Progenitor cell of endocrine pancreas (in vitro differentiated cells): ENCODE data around the gene TIMM17A. TPM values are rescaled to one million over a fixed set of nuclear protein-coding genes. Genes with fewer than 3 reads are reported as not detected.
"Not testable (repeated sequence)": the region's sequence is repeated elsewhere in the genome, so short reads cannot be mapped to it uniquely, and the experiment has no call there.

Source experiments
- DNase-seq: peaks from one replicate; pipeline ENCODE4 v3.0.0; 2021; ENCODE audit warnings: low spot score; ENCODE audit not compliant: unreplicated experiment
- H3K27ac Mint-ChIP-seq: 2 replicates; pipeline ENCODE4 v1.8.0; 2021; ENCODE audit warnings: mild to moderate bottlenecking, moderate library complexity, mixed read lengths
- H3K27me3 Mint-ChIP-seq: 2 replicates; pipeline ENCODE4 v1.8.0; 2021; ENCODE audit warnings: mixed read lengths
- H3K36me3 Mint-ChIP-seq: 2 replicates; pipeline ENCODE4 v1.8.0; 2022; ENCODE audit warnings: mixed read lengths; ENCODE audit not compliant: insufficient read depth
- H3K4me1 Mint-ChIP-seq: 2 replicates; pipeline ENCODE4 v1.8.0; 2021; ENCODE audit warnings: low read depth, mixed read lengths
- H3K4me3 Mint-ChIP-seq: 2 replicates; pipeline ENCODE4 v1.8.0; 2021; ENCODE audit warnings: low read depth, mild to moderate bottlenecking, moderate library complexity, mixed read lengths
- H3K9me3 Mint-ChIP-seq: 2 replicates; pipeline ENCODE4 v1.8.0; 2021; ENCODE audit warnings: low read depth, mixed read lengths
- total RNA-seq: library from RNA; stranded (reverse); gene quantifications from 2 replicates; pipeline ENCODE4 v1.2.1, GENCODE V29; 2021
- TF ChIP-seq, protein P1 (sequence below): fragments of 200-600 bp; sonication (generic); IDR thresholded peaks from one replicate; pipeline ENCODE4 v1.5.0; 2021; ENCODE audit warnings: antibody characterized with exemption, mild to moderate bottlenecking; ENCODE audit not compliant: unreplicated experiment

The TIMM17A gene
- total RNA-seq, 1 donor from 2014 or later, result 43.5 TPM

DNA sequence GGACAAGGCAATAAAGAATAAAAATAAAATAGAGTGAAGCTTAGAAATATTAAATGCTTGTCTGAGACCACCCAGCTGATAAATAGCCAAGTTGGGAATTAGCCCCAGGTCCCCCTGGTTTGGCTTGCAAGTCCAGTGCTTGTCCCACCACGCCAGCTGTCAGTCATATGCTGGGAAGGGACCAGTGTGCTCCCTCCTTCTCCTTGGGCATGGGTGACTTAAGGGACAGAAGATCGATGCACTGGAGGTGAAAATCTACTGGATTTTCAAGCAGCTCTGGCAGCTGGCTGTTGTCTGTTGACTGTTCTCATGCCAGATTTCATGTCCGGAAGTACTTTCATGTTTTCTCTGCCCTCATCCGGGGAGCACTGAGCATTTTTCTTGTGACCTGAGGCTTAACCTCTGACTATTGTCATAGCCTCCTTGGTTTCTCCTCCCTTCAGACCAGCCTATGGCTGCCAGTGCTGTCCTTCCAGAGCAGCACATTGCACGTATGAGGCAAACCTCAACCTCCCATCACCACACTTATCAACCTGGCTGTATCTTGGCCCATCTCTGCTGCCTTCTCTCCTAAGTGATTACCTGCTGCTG, 21.4 kb upstream of the TIMM17A start:
- Mint-ChIP-seq H3K4me3 (no peak overlapping the region), H3K4me1 (peaks cover 2% of the 10 kb centered on the region), H3K27me3 (peaks cover 6% of the 10 kb centered on the region), H3K36me3 (no peaks in the 10 kb centered on the region), H3K27ac (no peak overlapping the region), H3K9me3 (no peaks in the 10 kb centered on the region)
- TF ChIP-seq, protein P1, sequence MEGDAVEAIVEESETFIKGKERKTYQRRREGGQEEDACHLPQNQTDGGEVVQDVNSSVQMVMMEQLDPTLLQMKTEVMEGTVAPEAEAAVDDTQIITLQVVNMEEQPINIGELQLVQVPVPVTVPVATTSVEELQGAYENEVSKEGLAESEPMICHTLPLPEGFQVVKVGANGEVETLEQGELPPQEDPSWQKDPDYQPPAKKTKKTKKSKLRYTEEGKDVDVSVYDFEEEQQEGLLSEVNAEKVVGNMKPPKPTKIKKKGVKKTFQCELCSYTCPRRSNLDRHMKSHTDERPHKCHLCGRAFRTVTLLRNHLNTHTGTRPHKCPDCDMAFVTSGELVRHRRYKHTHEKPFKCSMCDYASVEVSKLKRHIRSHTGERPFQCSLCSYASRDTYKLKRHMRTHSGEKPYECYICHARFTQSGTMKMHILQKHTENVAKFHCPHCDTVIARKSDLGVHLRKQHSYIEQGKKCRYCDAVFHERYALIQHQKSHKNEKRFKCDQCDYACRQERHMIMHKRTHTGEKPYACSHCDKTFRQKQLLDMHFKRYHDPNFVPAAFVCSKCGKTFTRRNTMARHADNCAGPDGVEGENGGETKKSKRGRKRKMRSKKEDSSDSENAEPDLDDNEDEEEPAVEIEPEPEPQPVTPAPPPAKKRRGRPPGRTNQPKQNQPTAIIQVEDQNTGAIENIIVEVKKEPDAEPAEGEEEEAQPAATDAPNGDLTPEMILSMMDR, result no peak
- no peak for DNase-seq

DNA sequence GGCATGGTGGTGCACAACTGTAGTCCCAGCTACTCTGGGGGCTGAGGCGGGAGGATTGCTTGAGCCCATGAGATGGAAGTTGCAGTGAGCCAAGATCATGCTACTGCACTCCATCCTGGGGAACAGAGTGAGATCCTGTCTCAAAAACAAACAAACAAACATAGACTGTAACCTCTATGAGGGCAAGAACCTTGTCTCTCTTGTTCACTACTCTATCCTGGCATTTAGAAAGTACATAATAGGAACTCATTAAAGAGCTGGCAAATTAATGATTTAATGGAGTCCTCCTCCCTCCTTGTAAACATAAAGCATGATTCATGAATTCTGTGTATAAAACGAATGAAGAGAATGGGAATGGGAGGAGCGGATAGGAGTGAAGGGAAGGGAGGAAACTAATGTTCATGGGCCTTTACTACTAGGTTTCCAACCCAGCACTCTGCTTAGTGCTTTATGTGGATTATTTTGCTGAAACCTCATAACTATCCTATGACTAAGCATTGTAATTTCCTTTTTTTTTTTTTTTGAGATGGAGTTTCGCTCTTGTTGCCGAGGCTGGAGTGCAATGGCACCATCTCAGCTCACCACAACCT, 17.6 kb upstream of the TIMM17A start:
- no peak for DNase-seq
- Mint-ChIP-seq H3K4me3 (no peak overlapping the region), H3K36me3 (no peaks in the 10 kb centered on the region), H3K9me3 (no peaks in the 10 kb centered on the region), H3K27ac (no peak overlapping the region), H3K27me3 (peaks cover 6% of the 10 kb centered on the region), H3K4me1 (peaks cover 22% of the 10 kb centered on the region)
- TF ChIP-seq, protein P1, result no peak

DNA sequence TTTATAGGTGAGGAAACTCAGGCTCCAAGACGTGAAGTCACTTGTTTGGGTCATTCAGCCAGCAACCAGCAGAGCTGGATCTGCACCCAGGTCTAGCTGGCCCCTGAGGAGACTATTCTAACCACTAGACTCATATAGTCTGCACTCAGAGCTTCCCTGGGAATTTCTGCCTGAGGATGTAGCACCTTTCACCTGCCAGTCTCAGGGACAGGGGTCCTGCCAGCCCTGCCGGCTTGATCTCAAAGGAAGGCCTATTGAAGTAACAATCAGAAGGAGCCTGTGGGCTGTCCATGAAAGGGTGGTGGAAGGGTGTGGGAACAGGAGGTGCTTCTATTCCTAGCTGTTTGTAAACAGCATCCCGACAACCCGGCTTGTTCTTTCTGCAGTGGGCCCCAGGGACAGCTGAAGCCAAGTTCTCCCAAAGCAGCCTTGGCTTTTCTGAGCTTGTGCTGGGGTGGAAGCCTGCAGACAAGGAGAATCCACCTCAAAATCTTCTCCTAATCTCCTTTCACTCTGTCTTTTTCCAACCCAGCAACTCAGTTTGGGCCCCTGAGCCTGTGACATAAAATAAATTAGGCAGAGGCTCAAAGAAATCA, 16.8 kb upstream of the TIMM17A start:
- TF ChIP-seq, protein P1, result no peak
- Mint-ChIP-seq H3K4me3 (no peak overlapping the region), H3K9me3 (no peaks in the 10 kb centered on the region), H3K27ac (peak overlapping the region; percentile 29), H3K27me3 (peaks cover 6% of the 10 kb centered on the region), H3K4me1 (peaks cover 22% of the 10 kb centered on the region), H3K36me3 (no peaks in the 10 kb centered on the region)
- no peak for DNase-seq

DNA sequence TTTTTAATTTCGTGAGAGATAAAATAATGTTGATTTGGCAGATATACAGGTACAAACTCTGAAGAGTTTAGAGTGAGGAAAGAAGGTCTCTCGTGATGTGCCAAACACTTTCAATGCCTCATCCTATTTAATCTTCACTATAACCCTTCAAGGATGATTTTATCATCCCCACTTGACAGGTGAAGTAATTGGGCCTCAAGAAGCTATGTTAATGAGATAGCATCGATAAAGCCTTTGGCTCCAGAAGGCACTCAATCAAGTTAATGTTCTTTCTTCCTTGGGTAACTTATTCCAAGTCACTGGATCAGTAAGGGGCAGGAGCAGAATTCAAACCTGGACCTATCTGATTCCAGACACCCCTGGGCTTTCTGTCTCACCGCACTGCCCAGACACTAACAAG, 16.2 kb upstream of the TIMM17A start:
- Mint-ChIP-seq H3K9me3 (no peaks in the 10 kb centered on the region), H3K27me3 (peaks cover 8% of the 10 kb centered on the region), H3K4me3 (no peak overlapping the region)

DNA sequence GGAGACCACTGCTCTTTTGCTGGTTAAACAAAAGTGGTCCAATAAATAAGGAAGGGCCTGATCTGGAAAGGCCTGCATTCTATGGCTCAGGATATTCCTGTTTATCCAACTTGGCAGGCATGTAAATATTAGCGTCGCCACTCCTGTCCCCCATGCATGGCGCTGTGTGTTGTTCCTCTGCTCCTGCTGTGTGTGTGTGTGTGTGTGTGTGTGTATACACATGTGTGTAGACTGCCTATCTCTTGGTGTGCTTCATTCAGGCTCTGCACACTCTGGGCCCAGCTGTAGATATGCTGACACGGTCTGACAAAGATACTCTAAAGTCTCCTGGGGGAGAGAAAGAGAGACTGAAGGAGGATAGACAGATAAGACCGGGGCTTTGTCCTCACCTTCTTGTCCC, 15.7 kb upstream of the TIMM17A start:
- Mint-ChIP-seq H3K27me3 (peaks cover 6% of the 10 kb centered on the region), H3K27ac (peak overlapping the region; percentile 34), H3K9me3 (no peaks in the 10 kb centered on the region), H3K36me3 (no peaks in the 10 kb centered on the region), H3K4me1 (peaks cover 22% of the 10 kb centered on the region), H3K4me3 (no peak overlapping the region)
- DNase-seq, result no peak
- TF ChIP-seq, protein P1, result no peak

More for the DNA sequence above, 16.2 kb upstream of the TIMM17A start:
- Mint-ChIP-seq H3K27ac (no peak overlapping the region), H3K36me3 (no peaks in the 10 kb centered on the region), H3K4me1 (peaks cover 22% of the 10 kb centered on the region)
- TF ChIP-seq, protein P1, result no peak
- DNase-seq, result no peak

DNA sequence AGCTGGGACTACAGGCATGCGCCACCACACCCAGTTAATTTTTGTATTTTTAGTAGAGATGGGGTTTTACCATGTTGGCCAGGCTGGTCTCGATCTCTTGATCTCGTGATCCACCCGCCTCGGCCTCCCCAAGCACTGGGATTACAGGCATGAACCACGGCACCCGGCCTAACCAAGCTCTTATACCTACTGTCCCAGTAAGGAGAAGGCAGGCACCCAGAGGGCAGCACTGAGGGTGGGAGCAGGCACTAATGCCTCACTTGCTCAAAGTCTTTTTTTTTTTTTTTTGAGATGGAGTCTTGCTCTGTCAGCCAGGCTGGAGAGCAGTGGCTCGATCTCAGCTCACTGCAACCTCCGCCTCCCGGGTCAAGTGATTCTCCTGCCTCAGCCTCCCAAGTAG, 15.0 kb upstream of the TIMM17A start:
- peaks cover 22% of the 10 kb centered on the region for H3K4me1 Mint-ChIP-seq
- not testable (repeated sequence) for H3K9me3 Mint-ChIP-seq, H3K27me3 Mint-ChIP-seq, H3K4me3 Mint-ChIP-seq, DNase-seq, H3K36me3 Mint-ChIP-seq, H3K27ac Mint-ChIP-seq
